D341Med (cell line): ENCODE data around the gene GALNT10.
"Not testable (repeated sequence)": the region's sequence is repeated elsewhere in the genome, so short reads cannot be mapped to it uniquely, and the experiment has no call there.

Experiments
- DNase-seq: peaks from one replicate; pipeline ENCODE4 v3.0.0; 2012; ENCODE audit warnings: low spot score

Gene GALNT10

DNA sequence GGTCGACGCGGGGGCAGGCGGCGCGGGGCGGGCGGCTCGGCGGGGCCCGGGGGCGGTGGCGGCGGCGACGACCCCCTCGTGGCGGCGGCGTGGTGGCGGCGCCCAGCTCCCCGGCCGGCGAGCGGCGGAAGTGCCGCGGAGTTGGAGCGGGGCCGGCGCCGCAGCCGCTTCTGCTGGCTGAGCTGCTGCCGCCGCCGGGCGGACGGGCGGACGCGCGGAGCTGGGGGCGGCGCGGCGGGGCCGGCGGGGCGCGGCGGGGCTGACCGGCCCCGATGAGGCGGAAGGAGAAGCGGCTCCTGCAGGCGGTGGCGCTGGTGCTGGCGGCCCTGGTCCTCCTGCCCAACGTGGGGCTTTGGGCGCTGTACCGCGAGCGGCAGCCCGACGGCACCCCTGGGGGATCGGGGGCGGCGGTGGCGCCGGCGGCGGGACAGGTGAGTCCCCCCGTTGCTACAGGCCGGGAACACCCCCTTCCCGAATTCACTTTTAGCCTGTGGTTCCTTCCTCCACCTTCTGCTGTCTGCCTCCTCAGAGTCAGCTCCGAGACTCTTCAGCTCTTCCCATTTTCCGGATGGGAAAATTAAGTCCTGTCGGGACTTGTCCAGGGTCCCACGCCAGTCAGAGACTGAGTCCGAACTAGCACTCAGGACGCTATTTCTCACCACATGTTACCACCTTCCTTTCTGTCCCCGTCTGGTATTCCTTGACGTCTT is at the start of gene GALNT10:
TSS of gene GALNT10 (plus strand) at position 139 of the 710 bp plus-strand sequence. CDS start at position 273, 134 bp downstream.
- peak; percentile 94 for DNase-seq

- peak; percentile 52 for DNase-seq
Observed at GRCh38 chr5:154141745-154142221, 48.8 kb upstream of the GALNT10 start.

- DNase-seq: no peak
Observed at GRCh38 chr5:154143211-154143641, 47.3 kb upstream of the GALNT10 start.

DNA sequence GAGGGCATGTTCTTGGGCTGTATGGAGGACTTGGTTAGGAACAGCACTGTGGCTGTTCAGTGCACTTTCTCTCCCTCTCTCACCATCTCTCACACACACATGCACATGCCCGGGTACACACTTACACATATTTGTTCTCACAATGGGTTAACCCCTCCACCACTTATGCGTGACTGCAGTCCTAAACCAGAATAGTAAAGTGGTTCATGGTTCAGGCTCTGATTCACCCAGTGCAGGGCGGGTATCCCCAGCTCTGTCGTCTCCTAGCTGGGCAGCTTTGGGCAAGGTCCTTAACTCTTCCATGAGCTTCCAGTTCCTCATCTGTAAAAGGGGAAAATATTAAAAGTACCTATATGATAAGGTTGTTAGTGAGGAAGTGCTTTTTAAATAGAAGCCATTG is 45.3 kb upstream of the GALNT10 start:
- no peak for DNase-seq

- DNase-seq: no peak
Observed at GRCh38 chr5:154146409-154146808, 44.1 kb upstream of the GALNT10 start.

DNA sequence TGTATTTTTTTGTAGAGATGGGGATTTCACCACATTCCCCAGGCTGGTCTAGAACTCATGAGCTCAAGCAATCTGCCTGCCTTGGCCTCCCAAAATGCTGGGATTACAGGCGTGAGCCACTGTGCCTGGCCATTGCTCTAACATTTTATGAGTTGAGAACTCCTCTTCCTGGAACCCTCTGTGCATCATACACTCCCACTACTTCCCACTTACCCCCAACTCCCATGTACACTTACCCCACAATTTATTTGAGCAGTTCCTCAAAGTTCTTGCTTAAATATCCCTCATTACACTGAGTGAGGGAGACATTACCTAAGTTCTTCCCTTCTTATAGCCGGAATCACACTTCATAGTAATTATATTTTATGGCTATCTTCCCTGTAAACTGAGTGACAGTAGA is 42.9 kb upstream of the GALNT10 start:
- DNase-seq: no peak

GRCh38 chr5:154150471-154150870 is 40.1 kb upstream of the GALNT10 start:
- DNase-seq: not testable (repeated sequence)

GRCh38 chr5:154157483-154158378 is 32.8 kb upstream of the GALNT10 start:
- no peak for DNase-seq

DNA sequence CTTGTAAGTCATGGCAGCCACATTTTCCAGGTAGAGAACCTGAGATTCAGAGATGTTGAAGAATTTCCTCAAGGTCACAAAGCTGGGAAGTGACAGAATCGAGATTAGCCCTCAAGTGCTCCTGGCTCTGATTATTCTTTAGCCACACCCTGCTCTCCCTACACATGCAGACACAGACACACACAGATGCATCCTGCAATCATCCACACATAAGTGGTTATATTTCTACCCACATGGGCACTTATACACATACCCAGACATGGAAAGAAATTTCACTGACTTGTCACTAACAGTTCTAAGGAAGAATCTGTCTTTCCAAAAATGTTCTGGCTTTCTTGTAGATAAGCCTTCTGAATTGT is 32.2 kb upstream of the GALNT10 start:
- no peak for DNase-seq

GRCh38 chr5:154159343-154159742 is 31.2 kb upstream of the GALNT10 start:
- DNase-seq: no peak

- DNase-seq: no peak
Observed at GRCh38 chr5:154162539-154163151, 27.9 kb upstream of the GALNT10 start.

GRCh38 chr5:154163327-154164248 is 26.9 kb upstream of the GALNT10 start:
- no peak for DNase-seq

DNA sequence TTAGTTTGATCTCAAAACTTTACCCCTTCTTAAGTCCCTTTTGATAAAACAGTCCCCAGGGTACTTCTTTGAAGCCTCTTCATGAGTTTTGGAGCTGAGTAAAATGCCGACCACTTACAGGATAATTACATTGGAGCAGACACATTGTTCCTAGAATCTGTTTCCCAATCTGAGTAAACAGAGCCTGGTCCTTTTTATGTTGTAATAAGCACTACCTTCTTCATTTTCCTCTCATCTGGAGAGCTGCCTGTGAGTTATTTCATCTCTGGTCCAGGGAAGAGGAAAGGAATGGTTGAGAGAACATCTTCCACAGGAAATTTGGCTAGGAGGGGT is 26.3 kb upstream of the GALNT10 start:
- no peak for DNase-seq

GRCh38 chr5:154165886-154166285 is 24.6 kb upstream of the GALNT10 start:
- no peak for DNase-seq

DNA sequence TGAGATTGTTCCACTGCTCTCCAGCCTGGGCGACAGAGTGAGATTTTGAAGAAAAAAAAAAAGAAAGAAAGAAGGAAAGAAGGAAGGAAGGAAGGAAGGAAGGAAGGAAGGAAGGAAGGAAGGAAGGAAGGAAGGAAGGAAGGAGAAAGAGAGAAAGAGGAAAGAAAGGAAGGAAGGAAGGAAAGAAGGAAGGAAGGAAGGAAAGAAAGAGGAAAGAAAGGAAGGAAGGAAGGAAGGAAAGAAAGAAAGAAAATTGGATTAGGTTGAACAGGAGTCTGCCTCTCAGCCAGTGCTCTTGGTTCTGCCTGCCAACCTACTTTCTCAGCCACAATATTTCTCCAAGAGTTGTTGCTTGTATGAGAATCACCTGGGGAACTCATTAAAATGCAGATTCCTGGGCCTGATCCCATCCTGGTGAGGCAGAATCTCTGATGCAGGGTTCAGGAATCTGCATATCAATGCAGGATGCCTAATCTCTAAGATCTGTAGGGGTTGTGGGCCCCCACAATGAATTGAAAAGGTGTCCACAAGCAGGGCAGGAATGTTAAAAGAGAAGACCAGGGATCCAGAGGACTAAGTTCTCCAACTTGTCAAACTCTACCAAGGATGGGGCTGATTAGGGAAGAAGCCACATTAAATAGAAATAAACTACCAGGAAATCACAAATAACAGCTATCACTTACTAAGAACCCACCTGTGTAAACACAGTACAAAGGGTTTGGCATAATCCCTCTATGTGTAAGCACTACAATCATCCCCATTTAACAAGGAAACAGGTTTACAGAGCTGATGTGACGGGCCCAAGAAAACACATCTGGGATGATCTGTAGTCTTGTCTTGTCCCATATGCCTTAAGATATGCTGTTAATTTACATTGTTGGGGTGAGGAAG is 23.4 kb upstream of the GALNT10 start:
- DNase-seq: no peak

- DNase-seq: no peak
Observed at GRCh38 chr5:154168395-154168794, 22.1 kb upstream of the GALNT10 start.

- DNase-seq: no peak
Observed at GRCh38 chr5:154172785-154173184, 17.7 kb upstream of the GALNT10 start.

GRCh38 chr5:154174091-154174490 is 16.4 kb upstream of the GALNT10 start:
- no peak for DNase-seq

DNA sequence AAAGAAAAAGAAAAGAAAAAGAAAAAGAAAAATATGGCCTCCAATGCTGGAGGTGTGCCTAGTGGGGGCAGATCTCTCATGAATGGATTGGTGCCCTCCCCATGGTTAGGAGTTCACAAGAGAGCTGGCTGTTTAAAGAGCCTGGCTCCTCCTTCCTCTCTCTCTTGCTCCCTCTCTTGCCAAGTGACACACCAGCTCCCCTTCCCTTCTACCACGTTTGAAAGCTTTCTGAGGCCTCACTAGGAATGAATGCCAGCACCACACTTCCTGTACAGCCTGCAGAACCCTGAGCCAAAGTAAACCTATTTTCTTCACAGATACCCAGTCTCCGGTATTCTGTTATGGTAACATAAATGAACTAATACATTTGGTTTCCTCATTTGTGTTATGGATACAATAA is 14.4 kb upstream of the GALNT10 start:
- DNase-seq: no peak

GRCh38 chr5:154178661-154179060 is 11.9 kb upstream of the GALNT10 start:
- DNase-seq: no peak
